Neural progenitor cell (in vitro differentiated cells): ENCODE results near the gene RHBDL1. TPM values are rescaled to one million over a fixed set of nuclear protein-coding genes. Genes with fewer than 3 reads are reported as not detected.
A peak's percentile ranks its signal among the peaks of the same experiment; 100 is the strongest.

ENCODE experiments used
- DNase-seq: peaks from one replicate; pipeline ENCODE4 v3.0.0-alpha.2; 2016; ENCODE audit warnings: low spot score
- H2AFZ ChIP-seq: fragments of 200-600 bp; sonication (generic); replicated peaks from 2 replicates; pipeline ENCODE4 v1.6.1; 2016; ENCODE audit warnings: antibody characterized with exemption
- H3F3A ChIP-seq: fragments of 200-600 bp; sonication (generic); 2 replicates; pipeline ENCODE4 v1.6.1; 2016; ENCODE audit warnings: antibody characterized with exemption, low read depth
- H3K27ac ChIP-seq: fragments of 200-600 bp; sonication (generic); 2 replicates; pipeline ENCODE4 v1.5.1; 2016; ENCODE audit warnings: mild to moderate bottlenecking
- H3K27me3 ChIP-seq: fragments of 200-600 bp; sonication (generic); 2 replicates; pipeline ENCODE4 v1.6.1; 2016; ENCODE audit warnings: mild to moderate bottlenecking, moderate library complexity
- H3K36me3 ChIP-seq: fragments of 200-600 bp; sonication (generic); 2 replicates; pipeline ENCODE4 v1.5.1; 2016
- H3K4me1 ChIP-seq: fragments of 200-600 bp; sonication (generic); 2 replicates; pipeline ENCODE4 v1.6.1; 2016; ENCODE audit warnings: mixed run types
- H3K4me2 ChIP-seq: fragments of 200-600 bp; sonication (generic); 2 replicates; pipeline ENCODE4 v1.6.1; 2016
- H3K4me3 ChIP-seq: fragments of 200-600 bp; sonication (generic); 2 replicates; pipeline ENCODE4 v1.5.1; 2016
- H3K79me2 ChIP-seq: fragments of 200-600 bp; sonication (generic); 2 replicates; pipeline ENCODE4 v1.6.1; 2016; ENCODE audit warnings: low read depth
- H3K9ac ChIP-seq: fragments of 200-600 bp; sonication (generic); 2 replicates; pipeline ENCODE4 v1.6.1; 2016
- H3K9me3 ChIP-seq: fragments of 200-600 bp; sonication (generic); 2 replicates; pipeline ENCODE4 v1.5.1; 2016; ENCODE audit warnings: low read depth
- H4K20me1 ChIP-seq: fragments of 200-600 bp; sonication (generic); 2 replicates; pipeline ENCODE4 v1.6.1; 2016; ENCODE audit warnings: low read depth
- H3K27ac Mint-ChIP-seq: 3 replicates; pipeline ENCODE4 v1.8.0; 2021; ENCODE audit warnings: mixed read lengths
- H3K27me3 Mint-ChIP-seq: 2 replicates; pipeline ENCODE4 v1.8.0; 2022; ENCODE audit warnings: low read depth, mild to moderate bottlenecking, inconsistent platforms, moderate library complexity, mixed read lengths; ENCODE audit not compliant: insufficient read depth
- H3K36me3 Mint-ChIP-seq: 3 replicates; pipeline ENCODE4 v1.8.0; 2021; ENCODE audit warnings: mixed read lengths
- H3K4me1 Mint-ChIP-seq: 3 replicates; pipeline ENCODE4 v1.8.0; 2021; ENCODE audit warnings: mixed read lengths
- H3K4me3 Mint-ChIP-seq: 3 replicates; pipeline ENCODE4 v1.8.0; 2021; ENCODE audit warnings: mild to moderate bottlenecking, moderate library complexity, mixed read lengths
- H3K9me3 Mint-ChIP-seq: 3 replicates; pipeline ENCODE4 v1.8.0; 2020; ENCODE audit warnings: mixed read lengths
- EZH2 ChIP-seq: fragments of 200-600 bp; sonication (generic); IDR thresholded peaks from 2 replicates; pipeline ENCODE4 v1.6.1; 2017; ENCODE audit warnings: antibody characterized with exemption, mild to moderate bottlenecking, moderate library complexity
- EZH2phosphoT487 ChIP-seq: fragments of 200-600 bp; sonication (generic); IDR thresholded peaks from 2 replicates; pipeline ENCODE4 v1.6.1; 2017; ENCODE audit warnings: antibody characterized with exemption
- total RNA-seq: library from RNA; depleted of rRNA; stranded (reverse); fragments of >200 nt; gene quantifications from 2 replicates; pipeline ENCODE4 v1.2.3, GENCODE V29; 2015; ENCODE audit warnings: low replicate concordance
- TF ChIP-seq, protein P1 (sequence below): fragments of 200-600 bp; sonication (generic); IDR thresholded peaks from 2 replicates; pipeline ENCODE4 v1.5.1; 2017; ENCODE audit warnings: antibody characterized with exemption, mild to moderate bottlenecking

RHBDL1 gene
- total RNA-seq, 1 donor from 2014 or later = 0.28 TPM

DNA sequence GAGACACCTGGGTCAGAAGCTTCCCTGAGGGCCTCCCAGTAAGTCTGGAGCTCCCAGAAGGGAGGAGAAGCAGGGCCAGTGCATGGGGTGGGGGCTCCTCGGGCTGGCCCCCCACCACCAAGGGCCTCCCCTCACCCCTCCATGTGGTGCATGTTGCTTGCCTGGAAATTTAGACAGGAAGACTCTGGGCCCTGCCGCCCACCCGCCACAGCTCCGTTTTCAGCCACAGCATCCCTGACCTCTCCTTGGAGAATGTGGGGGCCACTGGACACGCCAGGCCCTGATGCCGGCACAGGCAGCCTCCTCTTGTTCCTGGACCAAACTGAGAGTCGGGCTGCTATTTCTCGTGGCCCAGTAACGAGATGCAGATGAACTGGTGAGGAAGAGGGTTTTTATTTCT lies 36.6 kb upstream of the RHBDL1 start:
- peaks cover 17% of the 10 kb centered on the region for H3K4me1 ChIP-seq
- Mint-ChIP-seq H3K4me3 (peak overlapping the region; percentile 70), H3K9me3 (peaks cover 3% of the 10 kb centered on the region), H3K36me3 (peaks cover 3% of the 10 kb centered on the region), H3K4me1 (peaks cover 27% of the 10 kb centered on the region), H3K27me3 (peaks cover 13% of the 10 kb centered on the region), H3K27ac (peak overlapping the region; percentile 87)
- DNase-seq = no peak
- no peaks in the 10 kb centered on the region for H3K9me3 ChIP-seq
- H3K79me2 ChIP-seq = peaks cover 12% of the 10 kb centered on the region
- peaks cover 35% of the 10 kb centered on the region for H3F3A ChIP-seq
- H3K4me2 ChIP-seq = no peak overlapping the region
- H3K27me3 ChIP-seq = peaks cover 29% of the 10 kb centered on the region
- no peak overlapping the region for H3K27ac ChIP-seq
- H4K20me1 ChIP-seq = peaks cover 25% of the 10 kb centered on the region
- H3K9ac ChIP-seq = no peak overlapping the region
- no peak overlapping the region for H3K4me3 ChIP-seq
- no peaks in the 10 kb centered on the region for H3K36me3 ChIP-seq
- TF ChIP-seq, protein P1, sequence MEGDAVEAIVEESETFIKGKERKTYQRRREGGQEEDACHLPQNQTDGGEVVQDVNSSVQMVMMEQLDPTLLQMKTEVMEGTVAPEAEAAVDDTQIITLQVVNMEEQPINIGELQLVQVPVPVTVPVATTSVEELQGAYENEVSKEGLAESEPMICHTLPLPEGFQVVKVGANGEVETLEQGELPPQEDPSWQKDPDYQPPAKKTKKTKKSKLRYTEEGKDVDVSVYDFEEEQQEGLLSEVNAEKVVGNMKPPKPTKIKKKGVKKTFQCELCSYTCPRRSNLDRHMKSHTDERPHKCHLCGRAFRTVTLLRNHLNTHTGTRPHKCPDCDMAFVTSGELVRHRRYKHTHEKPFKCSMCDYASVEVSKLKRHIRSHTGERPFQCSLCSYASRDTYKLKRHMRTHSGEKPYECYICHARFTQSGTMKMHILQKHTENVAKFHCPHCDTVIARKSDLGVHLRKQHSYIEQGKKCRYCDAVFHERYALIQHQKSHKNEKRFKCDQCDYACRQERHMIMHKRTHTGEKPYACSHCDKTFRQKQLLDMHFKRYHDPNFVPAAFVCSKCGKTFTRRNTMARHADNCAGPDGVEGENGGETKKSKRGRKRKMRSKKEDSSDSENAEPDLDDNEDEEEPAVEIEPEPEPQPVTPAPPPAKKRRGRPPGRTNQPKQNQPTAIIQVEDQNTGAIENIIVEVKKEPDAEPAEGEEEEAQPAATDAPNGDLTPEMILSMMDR = no peak
- no peak for TF ChIP-seq EZH2phosphoT487
- TF ChIP-seq EZH2 = no peak
- H2AFZ ChIP-seq = no peak overlapping the region

DNA sequence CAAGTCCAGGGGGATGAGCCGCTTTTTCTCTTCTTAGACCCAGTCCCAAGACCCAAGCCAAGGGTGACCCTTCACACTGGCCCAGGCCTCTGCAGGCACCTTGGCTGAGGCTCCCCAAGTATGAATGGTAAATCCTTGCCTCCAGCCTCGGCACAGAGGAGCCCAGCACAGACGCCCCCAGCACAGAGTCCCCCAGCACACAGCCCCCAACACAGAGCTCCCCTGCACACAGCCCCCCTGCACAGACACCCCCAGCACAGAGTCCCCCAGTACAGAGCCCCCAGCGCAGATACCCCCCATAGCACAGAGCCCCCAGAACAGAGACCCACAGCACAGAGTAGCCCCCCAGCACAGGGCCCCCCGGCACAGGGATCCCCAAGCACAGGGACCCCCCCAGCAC lies 34.9 kb upstream of the RHBDL1 start:
- peaks cover 35% of the 10 kb centered on the region for H3F3A ChIP-seq
- H2AFZ ChIP-seq = no peak overlapping the region
- no peaks in the 10 kb centered on the region for H3K36me3 ChIP-seq
- H3K27ac ChIP-seq = no peak overlapping the region
- peaks cover 17% of the 10 kb centered on the region for H3K4me1 ChIP-seq
- TF ChIP-seq EZH2phosphoT487 = no peak
- TF ChIP-seq EZH2 = no peak
- TF ChIP-seq, protein P1 = no peak
- Mint-ChIP-seq H3K4me1 (peaks cover 30% of the 10 kb centered on the region), H3K27ac (no peak overlapping the region), H3K36me3 (peaks cover 3% of the 10 kb centered on the region), H3K27me3 (peaks cover 13% of the 10 kb centered on the region), H3K9me3 (peaks cover 3% of the 10 kb centered on the region), H3K4me3 (peak overlapping the region; percentile 79)
- no peak overlapping the region for H3K9ac ChIP-seq
- H3K4me3 ChIP-seq = no peak overlapping the region
- H3K4me2 ChIP-seq = no peak overlapping the region
- peaks cover 34% of the 10 kb centered on the region for H3K27me3 ChIP-seq
- no peak for DNase-seq
- H3K79me2 ChIP-seq = peaks cover 3% of the 10 kb centered on the region
- no peaks in the 10 kb centered on the region for H3K9me3 ChIP-seq
- peaks cover 9% of the 10 kb centered on the region for H4K20me1 ChIP-seq

DNA sequence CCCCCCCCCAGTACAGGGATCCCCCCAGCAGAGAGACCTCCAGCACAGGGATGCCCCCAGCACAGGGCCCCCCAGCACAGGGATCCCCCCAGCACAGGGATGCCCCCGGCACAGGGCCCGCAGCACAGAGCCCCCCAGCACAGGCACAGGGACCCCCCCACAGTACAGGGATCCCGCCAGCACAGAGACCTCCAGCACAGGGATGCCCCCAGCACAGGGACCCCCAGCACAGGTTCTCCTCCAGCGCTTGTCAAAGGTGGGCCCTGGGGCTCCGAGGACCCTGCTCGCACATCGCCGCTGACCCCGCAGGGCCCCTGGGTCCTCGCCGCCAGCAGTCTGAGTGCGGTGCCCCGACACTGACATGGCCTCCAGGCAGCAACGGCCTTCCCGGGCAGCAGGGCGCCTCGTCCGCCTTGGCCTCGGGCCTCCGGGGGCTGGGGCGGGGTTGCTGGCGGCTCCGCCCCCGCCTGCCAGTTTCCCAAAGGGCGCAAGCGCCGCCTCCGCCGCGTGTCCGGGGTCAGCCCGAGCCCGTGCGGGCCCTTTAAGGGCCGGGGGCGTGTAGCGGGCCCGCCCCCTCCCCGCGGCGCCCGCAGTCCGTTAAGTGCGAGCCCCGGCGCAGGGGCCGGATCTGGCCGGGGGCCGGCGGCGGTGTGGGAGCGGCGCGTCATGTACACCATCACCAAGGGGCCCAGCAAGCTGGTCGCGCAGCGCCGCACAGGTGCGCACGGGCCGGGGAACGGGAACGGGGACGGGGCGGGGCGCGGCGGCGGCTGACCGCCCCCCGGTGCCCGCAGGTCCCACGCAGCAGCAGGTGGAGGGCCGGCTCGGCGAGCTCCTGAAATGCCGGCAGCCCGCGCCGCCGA lies 33.9 kb upstream of the RHBDL1 start, which contains the start of gene MCRIP2:
TSS of gene MCRIP2 (plus strand) at position 503 of the 863 bp plus-strand sequence. CDS start at position 667, 164 bp downstream.
- peaks cover 17% of the 10 kb centered on the region for H3K4me1 ChIP-seq
- Mint-ChIP-seq H3K9me3 (peaks cover 2% of the 10 kb centered on the region), H3K4me3 (peak within 1 kb of the TSS; percentile 79), H3K27ac (no peak within 1 kb of the TSS), H3K36me3 (peaks cover 2% of the 10 kb centered on the region), H3K27me3 (peaks cover 10% of the 10 kb centered on the region), H3K4me1 (peaks cover 28% of the 10 kb centered on the region)
- H3K27me3 ChIP-seq = peaks cover 34% of the 10 kb centered on the region
- H3K9ac ChIP-seq = no peak within 1 kb of the TSS
- peak within 1 kb of the TSS; percentile 95 for H3K4me2 ChIP-seq
- peak within 1 kb of the TSS; percentile 85 for H2AFZ ChIP-seq
- H3K27ac ChIP-seq = no peak within 1 kb of the TSS
- no peaks in the 10 kb centered on the region for H3K36me3 ChIP-seq
- DNase-seq = peak; percentile 90
- H3F3A ChIP-seq = peaks cover 32% of the 10 kb centered on the region
- H3K9me3 ChIP-seq = no peaks in the 10 kb centered on the region
- H4K20me1 ChIP-seq = peaks cover 8% of the 10 kb centered on the region
- peak within 1 kb of the TSS; percentile 74 for H3K4me3 ChIP-seq
- no peaks in the 10 kb centered on the region for H3K79me2 ChIP-seq
- TF ChIP-seq EZH2phosphoT487 (no peak), EZH2 (peak; percentile 53)
